PFSK-1 (cell line): ENCODE data around the gene PI4K2A.

Experiments
- FOXP2 ChIP-seq: optimal IDR thresholded peaks from 2 replicates; pipeline ENCODE3; 2011; ENCODE audit warnings: borderline replicate concordance, control low read depth, inconsistent platforms; ENCODE audit not compliant: insufficient read depth; ENCODE audit errors: extremely low read length, extremely low read depth
- POLR2AphosphoS5 ChIP-seq: IDR thresholded peaks from 2 replicates; pipeline ENCODE4 v1.6.1; 2012; ENCODE audit warnings: low read depth, mild to moderate bottlenecking, control low read depth, low read length, moderate library complexity
- REST ChIP-seq, 2 experiments: IDR thresholded peaks; 2 replicates each; pipeline versions ENCODE4 v1.6.1 to v1.8.0; 2011 to 2012; ENCODE audit warnings: low read depth in 2 of 2, low read length in 2 of 2, control low read depth in 1 of 2, inconsistent platforms in 1 of 2, mild to moderate bottlenecking in 1 of 2, moderate library complexity in 1 of 2; ENCODE audit not compliant: insufficient read depth in 1 of 2
- SIN3A ChIP-seq: IDR thresholded peaks from 2 replicates; pipeline ENCODE4 v1.6.1; 2012; ENCODE audit warnings: mild to moderate bottlenecking, low read length, moderate library complexity, borderline replicate concordance; ENCODE audit not compliant: insufficient read depth
- TAF1 ChIP-seq: IDR thresholded peaks from 2 replicates; pipeline ENCODE4 v1.6.1; 2012; ENCODE audit warnings: low read length, control low read depth, borderline replicate concordance; ENCODE audit not compliant: insufficient read depth

- TF ChIP-seq TAF1 = no peak
- no peak for TF ChIP-seq REST (IDR thresholded peaks at IDR 0.05; ENCODE audit: insufficient read depth in 1 of 2, low read depth in 2 of 2, low read length in 2 of 2)
- no peak for TF ChIP-seq POLR2AphosphoS5
- TF ChIP-seq FOXP2 = no peak
- TF ChIP-seq SIN3A = no peak
Observed at GRCh38 chr10:97607095-97607636, 33.3 kb upstream of the PI4K2A start.
